ENCODE data around the gene FRMD5.
A peak's percentile ranks its signal among the peaks of the same experiment; 100 is the strongest.
"Not testable (repeated sequence)": the region's sequence is repeated elsewhere in the genome, so short reads cannot be mapped to it uniquely, and the experiment has no call there.

Gene FRMD5

DNA sequence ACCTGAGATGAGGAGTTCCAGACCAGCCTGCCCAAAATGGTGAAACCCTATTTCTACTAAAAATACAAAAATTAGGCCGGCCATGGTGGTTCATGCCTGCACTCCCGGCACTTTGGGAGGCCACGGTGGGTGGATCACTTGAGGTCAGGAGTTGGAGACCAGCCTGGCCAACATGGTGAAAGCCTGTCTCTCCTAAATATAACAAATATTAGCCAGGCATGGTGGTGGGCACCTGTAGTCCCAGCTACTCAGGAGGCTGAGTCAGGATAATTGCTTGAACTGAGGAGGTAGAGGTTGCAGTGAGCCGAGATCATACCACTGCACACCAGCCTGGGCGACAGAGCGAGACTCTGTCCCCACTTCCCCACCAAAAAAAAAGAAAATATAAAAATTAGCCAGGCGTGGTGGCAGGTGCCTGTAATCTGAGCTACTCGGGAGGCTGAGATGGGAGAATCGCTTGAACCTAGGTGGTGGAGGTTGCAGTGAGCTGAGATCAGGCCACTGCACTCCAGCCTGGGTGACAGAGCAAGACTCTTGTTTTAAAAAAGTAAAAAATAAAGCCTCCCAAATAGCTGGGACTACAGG, 364.3 kb downstream of the FRMD5 start:
- not testable (repeated sequence) for DNase-seq (ENCODE audit: low spot score)

- DNase-seq (ENCODE audit: low spot score): not testable (repeated sequence)
Observed at GRCh38 chr15:43829951-43830540, 365.0 kb downstream of the FRMD5 start.

DNA sequence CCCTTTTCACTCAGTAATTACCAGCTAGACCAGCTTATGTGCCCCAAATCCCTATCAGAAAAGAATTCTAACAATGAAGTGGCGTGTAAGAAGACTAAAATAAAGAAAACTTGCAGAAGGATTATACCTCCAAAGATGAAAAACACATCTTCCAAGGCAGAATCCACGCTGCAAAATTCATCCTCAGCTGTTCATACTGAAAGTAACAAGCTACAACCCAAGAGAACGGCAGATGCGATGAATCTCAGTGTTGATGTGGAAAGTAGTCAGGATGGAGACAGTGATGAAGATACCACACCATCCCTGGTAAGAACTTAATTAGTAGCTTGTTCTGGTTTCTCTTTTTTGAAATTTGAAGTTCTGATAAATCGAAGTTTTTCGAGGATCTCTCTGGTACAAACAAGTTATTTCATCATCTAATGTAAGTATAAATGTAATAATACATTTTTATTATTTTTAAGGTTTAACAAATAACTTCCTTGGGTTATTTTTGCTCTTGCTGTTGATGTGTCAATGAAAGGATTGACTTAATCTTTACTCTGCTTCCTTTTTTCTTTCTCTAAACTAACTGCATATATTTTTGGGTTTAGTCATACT, 366.9 kb downstream of the FRMD5 start:
- no peak for DNase-seq (ENCODE audit: low spot score)

- peak; percentile 82 for DNase-seq (ENCODE audit: low spot score)
Observed at GRCh38 chr15:43826508-43827341, 368.3 kb downstream of the FRMD5 start, which contains the start of gene WDR76. TSS of gene WDR76 (plus strand) at chr15:43827002. CDS start at chr15:43827033, 31 bp downstream.

- no peak for DNase-seq (ENCODE audit: low spot score)
Observed at GRCh38 chr15:43826029-43826507, 369.0 kb downstream of the FRMD5 start.

DNA sequence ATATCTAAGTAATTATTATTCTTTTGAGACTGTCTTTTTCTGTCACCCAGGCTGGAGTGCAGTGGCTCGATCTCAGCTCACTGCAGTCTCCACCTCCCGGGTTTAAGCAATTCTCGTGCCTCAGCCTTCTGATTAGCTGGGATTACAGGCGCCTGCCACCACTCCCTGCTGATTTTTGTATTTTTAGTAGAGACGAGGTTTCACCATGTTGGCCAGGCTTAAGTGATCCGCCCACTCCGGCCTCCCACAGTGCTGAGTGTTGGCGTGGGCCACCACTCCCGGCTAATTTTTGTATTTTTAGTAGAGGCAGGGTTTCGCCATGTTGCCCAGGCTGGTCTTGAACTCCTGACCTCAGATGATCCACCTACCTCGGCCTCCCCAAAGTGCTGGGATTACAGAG, 369.8 kb downstream of the FRMD5 start:
- DNase-seq (ENCODE audit: low spot score): not testable (repeated sequence)

DNA sequence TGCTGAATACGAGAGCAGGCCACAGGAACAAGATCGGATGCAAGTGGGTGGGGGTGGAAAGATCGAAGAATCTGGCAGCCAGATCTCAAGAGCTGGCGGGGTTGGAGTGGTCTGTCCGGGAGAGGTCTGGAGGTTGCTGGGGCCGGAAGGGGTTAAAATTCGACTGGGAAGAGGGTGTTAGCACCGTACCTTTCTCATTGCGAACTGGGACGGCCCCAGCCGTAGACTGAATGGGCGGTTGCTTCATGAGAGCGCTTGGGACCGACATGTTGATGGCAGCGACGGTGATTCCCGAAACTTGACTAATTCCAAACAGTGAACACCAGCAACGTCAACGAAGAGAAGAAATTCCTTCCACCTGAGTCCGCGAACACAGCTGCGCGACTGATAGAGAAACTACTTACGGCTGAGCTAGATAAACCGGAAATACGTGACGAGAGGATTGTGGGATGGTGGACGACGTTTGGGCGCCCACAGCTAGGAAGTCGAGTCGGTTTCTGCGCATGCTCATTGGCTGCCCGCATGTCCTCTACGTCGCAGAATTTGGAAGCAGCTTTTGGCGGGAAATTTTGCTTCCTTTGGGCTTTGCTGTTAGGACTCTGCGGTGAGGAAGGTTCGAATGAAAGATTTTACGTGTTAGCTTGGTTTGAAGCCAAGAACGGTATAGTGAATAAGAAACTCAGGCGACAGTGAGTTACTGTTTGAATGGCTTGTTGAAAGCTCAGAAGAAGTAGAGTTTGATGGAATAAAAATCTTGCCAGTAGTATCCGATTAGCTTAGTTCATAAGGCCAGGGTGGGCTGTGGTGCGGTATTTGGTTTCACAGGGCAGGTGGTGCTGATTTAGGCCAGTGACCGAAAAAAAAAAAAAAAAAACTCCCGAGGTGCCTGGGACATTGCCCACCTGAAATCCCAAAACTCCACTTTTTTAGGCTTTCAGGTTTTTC, 370.5 kb downstream of the FRMD5 start, which contains the start of gene MFAP1:
Gene MFAP1, minus strand, starts transcription at position 389 of the 945 bp plus-strand sequence. Its CDS starts 121 bp downstream, at position 268.
- peak; percentile 89 for DNase-seq (ENCODE audit: low spot score)

DNA sequence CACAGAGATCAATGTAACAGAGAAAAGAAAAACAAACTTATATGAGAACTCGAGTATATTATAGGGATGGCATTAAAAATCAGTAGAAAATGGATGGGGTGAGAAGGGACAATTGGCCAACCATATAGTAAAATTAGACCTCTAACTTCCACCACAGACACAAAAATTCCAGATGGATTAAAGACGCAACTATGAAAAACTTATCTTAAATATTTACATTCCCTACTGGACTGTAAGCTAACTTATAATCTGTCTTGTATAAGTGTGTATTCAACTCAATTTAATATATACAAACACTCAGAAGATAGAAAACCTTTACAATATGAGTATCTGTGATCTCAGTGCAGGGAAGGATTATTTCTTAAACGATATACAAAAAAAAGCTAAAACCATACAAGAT, 373.6 kb downstream of the FRMD5 start:
- no peak for DNase-seq (ENCODE audit: low spot score)

Measured in left forelimb (tissue), 1 donor.